ENCODE measurements around the gene SLC25A45.

SLC25A45 gene

DNA sequence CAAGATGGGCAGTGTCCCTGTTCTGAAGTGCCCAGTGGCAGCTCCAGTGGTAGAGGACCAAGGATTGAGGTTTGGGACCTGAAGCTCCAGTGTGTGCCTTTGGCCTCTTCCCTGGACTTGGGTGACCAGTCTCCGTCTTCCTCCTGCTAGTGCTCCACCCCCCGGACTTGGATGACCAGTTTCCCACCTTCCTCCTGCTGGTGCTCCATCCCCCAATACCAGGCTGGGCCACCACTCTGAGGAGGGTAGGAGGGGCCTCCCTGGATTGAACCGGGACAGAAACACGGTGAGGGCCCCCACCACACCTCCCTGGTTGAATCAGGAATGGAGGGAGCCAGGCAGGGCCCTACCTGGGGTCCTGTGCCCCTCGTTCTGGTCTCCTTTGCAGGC, 29.2 kb upstream of the SLC25A45 start:
- DNase-seq (ENCODE audit: low read depth): no peak
- TF ChIP-seq CTCF (IDR thresholded peaks at IDR 0.05; ENCODE audit: insufficient read depth, low read depth, low read length, missing control alignments): no peak
- H3K4me3 ChIP-seq (ENCODE audit: low read length): no peak overlapping the region

DNA sequence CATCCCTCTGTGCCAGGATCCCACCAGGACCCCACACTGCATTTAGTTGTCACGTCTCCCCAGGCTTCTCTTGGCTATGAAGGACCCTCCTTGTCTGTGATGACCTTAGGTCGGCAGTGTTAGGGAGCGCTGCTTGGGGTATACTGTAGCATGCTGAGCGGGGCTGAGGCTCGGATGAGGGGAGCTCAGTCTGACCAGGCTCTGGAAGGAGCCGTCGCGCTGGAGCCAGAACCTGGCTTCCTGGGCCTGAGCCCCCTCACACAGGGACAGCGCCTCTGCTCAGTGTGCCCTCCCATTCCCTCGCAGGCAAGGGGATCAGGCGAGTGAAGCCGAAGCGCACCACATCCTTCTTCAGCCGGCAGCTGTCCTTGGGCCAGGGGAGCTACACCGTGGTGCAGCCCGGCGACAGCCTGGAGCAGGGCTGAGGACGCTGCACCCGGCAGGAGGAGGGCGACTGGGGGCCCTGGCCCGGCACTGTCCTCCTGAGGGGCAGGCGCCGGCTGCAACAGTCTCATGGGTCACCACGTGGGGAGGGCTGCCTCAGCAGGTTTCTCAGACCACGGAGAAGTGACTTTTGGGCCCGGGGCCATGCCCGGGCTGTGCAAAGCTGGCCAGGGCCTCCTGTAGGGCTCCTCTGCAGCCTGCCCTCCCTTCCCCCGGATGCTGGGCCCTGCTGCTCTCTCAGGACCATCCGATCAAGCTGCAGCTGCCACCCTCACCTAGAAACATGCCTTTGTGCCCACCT, 28.7 kb upstream of the SLC25A45 start:
- TF ChIP-seq CTCF (IDR thresholded peaks at IDR 0.05; ENCODE audit: insufficient read depth, low read depth, low read length, missing control alignments): no peak
- H3K4me3 ChIP-seq (ENCODE audit: low read length): no peak overlapping the region
- DNase-seq (ENCODE audit: low read depth): no peak

- TF ChIP-seq CTCF (IDR thresholded peaks at IDR 0.05; ENCODE audit: insufficient read depth, low read depth, low read length, missing control alignments): no peak
- H3K4me3 ChIP-seq (ENCODE audit: low read length): no peak overlapping the region
- DNase-seq (ENCODE audit: low read depth): no peak
Observed at GRCh38 chr11:65404638-65405339, 22.3 kb upstream of the SLC25A45 start.

- no peak for TF ChIP-seq CTCF (IDR thresholded peaks at IDR 0.05; ENCODE audit: insufficient read depth, low read depth, low read length, missing control alignments)
- DNase-seq (ENCODE audit: low read depth): no peak
- no peak overlapping the region for H3K4me3 ChIP-seq (ENCODE audit: low read length)
Observed at GRCh38 chr11:65404210-65404609, 21.8 kb upstream of the SLC25A45 start.

DNA sequence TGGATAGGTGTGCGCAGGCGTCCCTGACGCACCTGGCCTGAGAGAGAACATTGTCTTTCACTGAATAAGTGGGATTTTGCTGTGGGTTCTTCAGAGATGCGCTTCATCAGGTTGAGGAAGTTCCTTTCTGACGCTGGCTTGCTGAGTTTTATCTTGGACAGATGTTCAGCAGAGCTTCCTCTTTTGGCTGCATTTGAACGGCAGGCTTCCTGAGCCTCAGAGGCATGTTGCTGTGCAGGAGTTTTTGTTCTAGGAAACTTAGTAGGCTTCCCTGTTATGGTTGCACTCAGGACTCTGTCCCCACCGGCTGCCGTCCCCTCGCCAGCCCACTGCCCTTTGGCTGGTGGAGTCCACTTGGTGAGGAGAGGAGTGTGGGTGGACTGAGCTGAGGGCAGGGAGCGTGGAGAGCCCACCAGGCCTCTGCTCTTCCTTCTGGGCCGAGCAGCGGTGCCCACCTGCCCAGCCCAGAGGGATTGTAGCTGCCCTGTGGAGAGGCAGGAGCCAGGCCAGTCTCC, 21.2 kb upstream of the SLC25A45 start:
- no peak for TF ChIP-seq CTCF (IDR thresholded peaks at IDR 0.05; ENCODE audit: insufficient read depth, low read depth, low read length, missing control alignments)
- DNase-seq (ENCODE audit: low read depth): no peak
- H3K4me3 ChIP-seq (ENCODE audit: low read length): no peak overlapping the region

GRCh38 chr11:65402790-65403189, 20.3 kb upstream of the SLC25A45 start:
- no peak for TF ChIP-seq CTCF (IDR thresholded peaks at IDR 0.05; ENCODE audit: insufficient read depth, low read depth, low read length, missing control alignments)
- H3K4me3 ChIP-seq (ENCODE audit: low read length): no peak overlapping the region
- no peak for DNase-seq (ENCODE audit: low read depth)

Data from epithelial cell of esophagus (primary cell).